GM18505 (cell line): Measurements from ENCODE around the gene GLT6D1.

Source experiments
- ATAC-seq: cut with Tn5 transposase; IDR thresholded peaks from one replicate; pipeline ENCODE4 v1.9.1; 2021; ENCODE audit not compliant: unreplicated experiment
- POLR2A ChIP-seq: IDR thresholded peaks from 4 replicates; pipeline ENCODE4 v1.6.1; 2011; ENCODE audit warnings: borderline replicate concordance; ENCODE audit not compliant: insufficient read depth, insufficient read length; ENCODE audit errors: extremely low read depth

Gene GLT6D1

GRCh38 chr9:135620558-135620957, 18.8 kb downstream of the GLT6D1 start:
- ATAC-seq = no peak
- TF ChIP-seq POLR2A = no peak

GRCh38 chr9:135619599-135619886, 19.8 kb downstream of the GLT6D1 start:
- no peak for TF ChIP-seq POLR2A
- ATAC-seq = no peak

- TF ChIP-seq POLR2A = no peak
- no peak for ATAC-seq
Observed at GRCh38 chr9:135618866-135619598, 20.3 kb downstream of the GLT6D1 start.

DNA sequence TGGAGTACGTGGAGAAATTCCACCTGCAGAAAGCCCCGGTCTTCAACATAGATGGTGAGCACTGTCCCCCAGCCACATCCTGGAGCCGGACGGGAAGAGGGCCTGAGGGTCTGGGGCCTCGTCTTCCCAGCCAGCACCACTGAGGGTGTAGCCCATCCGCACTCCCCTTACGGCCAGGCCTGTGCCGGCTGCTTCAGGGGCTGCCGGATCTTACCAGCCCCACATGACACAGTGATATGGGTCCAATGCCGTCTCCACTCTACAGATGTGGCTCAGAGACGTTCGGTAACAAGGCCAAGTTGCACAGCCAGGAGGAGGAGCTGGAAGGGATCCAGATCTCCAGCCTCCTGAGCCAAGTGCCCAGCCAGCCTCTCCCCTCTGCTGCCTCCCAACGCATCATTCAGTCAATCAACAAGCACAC, 21.3 kb downstream of the GLT6D1 start:
- ATAC-seq = no peak
- TF ChIP-seq POLR2A = no peak

DNA sequence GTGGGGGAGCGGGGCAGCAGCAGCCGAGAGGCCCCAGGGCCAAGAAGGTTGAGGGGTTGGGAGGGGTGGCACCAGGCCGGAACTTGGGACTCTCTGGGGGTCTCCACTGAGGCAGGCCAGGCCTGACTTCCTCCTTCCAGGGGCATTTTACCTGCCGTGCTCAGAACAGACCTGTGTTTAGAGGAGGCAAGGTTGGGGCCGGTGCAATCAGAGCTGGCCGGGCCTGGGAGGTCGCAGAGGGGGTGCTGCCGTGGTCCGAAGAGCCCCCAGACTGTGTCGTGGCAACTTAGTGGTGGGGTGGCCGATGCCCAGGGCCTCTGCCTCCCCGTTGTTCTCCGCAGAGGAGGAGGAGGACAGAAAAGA, 21.8 kb downstream of the GLT6D1 start:
- no peak for ATAC-seq
- TF ChIP-seq POLR2A = no peak

GRCh38 chr9:135616619-135617537, 22.5 kb downstream of the GLT6D1 start:
- ATAC-seq = no peak
- TF ChIP-seq POLR2A = no peak

- no peak for TF ChIP-seq POLR2A
- no peak for ATAC-seq
Observed at GRCh38 chr9:135615666-135616618, 23.4 kb downstream of the GLT6D1 start.

DNA sequence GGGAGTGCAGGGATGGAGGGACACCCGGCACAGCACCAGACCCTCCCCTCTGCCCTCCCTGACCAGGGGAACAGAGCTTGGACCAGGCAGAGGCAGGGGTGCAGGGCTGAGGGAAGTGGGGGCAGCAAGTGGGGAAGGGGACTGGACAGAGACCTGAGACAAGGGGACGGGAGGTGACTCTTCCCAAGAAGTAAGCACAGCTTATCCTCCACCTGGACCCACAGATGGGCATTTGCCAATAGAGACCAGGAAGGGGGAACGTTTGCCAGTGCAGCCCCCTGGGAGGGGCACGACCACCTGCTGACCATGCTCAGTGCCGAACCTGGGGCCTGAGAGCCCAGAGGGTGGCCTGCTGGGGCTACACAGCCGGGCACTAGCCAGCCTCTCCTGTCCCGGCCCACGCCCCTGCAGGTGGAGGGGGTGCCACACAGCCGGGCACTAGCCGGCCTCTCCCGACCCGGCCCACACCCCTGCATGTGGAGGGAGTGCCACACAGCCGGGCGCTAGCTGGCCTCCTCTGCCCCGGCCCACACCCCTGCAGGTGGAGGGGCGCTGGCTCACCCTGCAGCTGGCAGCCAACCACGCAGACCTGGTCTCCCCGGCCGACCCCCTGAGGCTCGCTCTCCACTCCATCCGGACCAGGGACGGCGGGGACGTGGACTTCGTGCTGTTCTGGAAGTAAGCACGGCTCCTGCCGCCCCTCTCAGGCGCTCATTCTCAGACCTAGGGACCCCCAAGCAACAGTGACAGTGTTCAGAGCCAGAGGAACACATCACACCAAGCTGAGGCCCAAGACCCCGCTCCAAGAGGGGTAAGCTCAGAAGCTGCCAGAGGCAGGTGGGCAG, 24.3 kb downstream of the GLT6D1 start:
- no peak for ATAC-seq
- no peak for TF ChIP-seq POLR2A

DNA sequence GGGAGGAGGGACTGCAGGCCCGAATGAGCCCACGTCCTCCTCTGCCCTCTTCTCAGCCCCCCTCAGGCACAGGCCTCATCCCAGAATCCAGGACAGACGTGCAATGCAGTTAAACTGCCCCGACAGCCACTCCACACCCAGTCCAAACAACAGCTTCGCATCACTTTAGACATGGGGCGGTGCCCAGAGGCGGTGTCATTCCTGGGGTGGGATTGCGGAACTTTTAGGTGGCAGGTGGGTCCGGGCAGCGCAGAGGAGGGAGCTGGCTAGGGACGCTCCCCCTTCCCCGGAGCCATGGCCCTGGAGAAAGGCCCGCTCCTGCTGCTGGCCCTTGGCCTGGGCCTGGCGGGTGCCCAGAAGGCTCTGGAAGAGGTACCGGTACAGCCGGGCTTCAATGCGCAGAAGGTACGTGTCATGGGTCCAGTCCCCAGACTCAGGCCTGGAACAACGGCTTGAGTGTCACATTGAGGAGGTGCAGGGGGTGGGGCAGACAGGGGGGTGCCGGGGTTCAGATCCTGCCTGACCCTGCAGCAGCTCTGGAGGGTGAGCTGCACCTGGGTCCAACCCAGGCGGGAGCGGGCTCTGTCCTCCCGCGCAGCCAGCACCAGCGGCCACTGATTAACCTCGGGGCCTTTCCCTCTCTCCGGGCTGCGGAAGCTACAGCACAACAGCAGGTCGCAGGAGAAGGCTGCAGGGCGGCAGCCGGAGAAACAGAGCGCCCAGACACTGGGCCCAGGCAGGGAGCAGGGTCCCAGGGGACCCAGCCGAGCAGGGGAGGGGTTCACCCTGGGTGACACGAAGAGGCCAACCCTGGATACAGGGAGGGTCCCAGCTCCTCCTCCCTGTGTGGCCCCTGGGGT, 25.2 kb downstream of the GLT6D1 start:
- TF ChIP-seq POLR2A = no peak
- no peak for ATAC-seq

GRCh38 chr9:135612981-135613910, 26.1 kb downstream of the GLT6D1 start:
- ATAC-seq = no peak
- TF ChIP-seq POLR2A = no peak

DNA sequence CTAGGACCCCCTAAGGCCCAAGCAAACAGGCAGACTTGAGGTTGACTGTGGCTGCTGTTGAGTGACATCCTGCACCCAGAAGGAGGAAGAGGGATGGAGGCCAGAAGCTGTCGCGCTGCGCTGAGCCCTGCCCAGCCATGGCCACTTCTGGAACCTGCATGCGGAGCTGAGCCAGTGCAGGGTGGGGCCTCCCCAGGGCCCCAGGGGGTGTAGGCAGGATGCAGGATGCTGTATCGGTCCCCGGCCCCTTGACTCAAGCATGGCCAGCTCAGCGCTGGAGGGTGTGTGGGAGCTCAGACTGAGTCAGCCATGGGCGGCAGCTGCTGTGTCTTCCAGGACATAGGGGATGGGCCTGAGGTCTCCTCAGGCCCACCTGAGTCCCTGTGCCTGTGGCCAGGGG, 26.9 kb downstream of the GLT6D1 start:
- no peak for ATAC-seq
- TF ChIP-seq POLR2A = no peak
